Panc1 (cell line): ENCODE results near the gene TMEM109.
A peak's percentile ranks its signal among the peaks of the same experiment; 100 is the strongest.

ENCODE experiments used
- POLR2AphosphoS5 ChIP-seq: IDR thresholded peaks from 2 replicates; pipeline ENCODE4 v1.6.1; 2012; ENCODE audit warnings: mild to moderate bottlenecking, low read depth, low read length, moderate library complexity
- SIN3A ChIP-seq: IDR thresholded peaks from 2 replicates; pipeline ENCODE4 v1.6.1; 2012; ENCODE audit warnings: low read depth, mild to moderate bottlenecking, low read length, moderate library complexity, borderline replicate concordance; ENCODE audit not compliant: insufficient read depth
- TF ChIP-seq, protein P1 (sequence below): fragments of 450-650 bp; IDR thresholded peaks from 2 replicates; pipeline ENCODE4 v1.5.1; 2017; ENCODE audit warnings: mild to moderate bottlenecking

DNA sequence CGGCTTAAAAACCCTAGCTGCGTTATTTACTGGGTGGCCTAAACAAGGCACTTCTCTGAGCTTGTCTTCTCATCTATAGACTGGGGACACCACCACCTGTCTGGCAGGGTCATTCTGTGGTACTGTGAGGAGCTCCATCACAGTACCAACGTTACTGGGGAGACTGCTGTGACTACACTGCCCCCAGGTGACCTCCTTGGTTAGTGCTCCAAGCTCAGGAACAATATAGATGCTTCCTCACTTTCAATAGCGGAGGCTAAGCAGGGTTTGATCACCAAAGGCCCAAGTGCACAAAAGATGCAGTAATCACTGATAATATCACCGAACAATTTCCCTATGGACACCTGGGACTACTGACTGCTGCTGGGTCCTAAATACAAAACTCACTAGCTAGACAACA lies 26.4 kb upstream of the TMEM109 start:
- TF ChIP-seq, protein P1, sequence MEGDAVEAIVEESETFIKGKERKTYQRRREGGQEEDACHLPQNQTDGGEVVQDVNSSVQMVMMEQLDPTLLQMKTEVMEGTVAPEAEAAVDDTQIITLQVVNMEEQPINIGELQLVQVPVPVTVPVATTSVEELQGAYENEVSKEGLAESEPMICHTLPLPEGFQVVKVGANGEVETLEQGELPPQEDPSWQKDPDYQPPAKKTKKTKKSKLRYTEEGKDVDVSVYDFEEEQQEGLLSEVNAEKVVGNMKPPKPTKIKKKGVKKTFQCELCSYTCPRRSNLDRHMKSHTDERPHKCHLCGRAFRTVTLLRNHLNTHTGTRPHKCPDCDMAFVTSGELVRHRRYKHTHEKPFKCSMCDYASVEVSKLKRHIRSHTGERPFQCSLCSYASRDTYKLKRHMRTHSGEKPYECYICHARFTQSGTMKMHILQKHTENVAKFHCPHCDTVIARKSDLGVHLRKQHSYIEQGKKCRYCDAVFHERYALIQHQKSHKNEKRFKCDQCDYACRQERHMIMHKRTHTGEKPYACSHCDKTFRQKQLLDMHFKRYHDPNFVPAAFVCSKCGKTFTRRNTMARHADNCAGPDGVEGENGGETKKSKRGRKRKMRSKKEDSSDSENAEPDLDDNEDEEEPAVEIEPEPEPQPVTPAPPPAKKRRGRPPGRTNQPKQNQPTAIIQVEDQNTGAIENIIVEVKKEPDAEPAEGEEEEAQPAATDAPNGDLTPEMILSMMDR, result peak; percentile 79
- no peak for TF ChIP-seq SIN3A
- no peak for TF ChIP-seq POLR2AphosphoS5
